ENCODE measurements around the gene CKAP2.
"Not testable (repeated sequence)": the region's sequence is repeated elsewhere in the genome, so short reads cannot be mapped to it uniquely, and the experiment has no call there.

DNA sequence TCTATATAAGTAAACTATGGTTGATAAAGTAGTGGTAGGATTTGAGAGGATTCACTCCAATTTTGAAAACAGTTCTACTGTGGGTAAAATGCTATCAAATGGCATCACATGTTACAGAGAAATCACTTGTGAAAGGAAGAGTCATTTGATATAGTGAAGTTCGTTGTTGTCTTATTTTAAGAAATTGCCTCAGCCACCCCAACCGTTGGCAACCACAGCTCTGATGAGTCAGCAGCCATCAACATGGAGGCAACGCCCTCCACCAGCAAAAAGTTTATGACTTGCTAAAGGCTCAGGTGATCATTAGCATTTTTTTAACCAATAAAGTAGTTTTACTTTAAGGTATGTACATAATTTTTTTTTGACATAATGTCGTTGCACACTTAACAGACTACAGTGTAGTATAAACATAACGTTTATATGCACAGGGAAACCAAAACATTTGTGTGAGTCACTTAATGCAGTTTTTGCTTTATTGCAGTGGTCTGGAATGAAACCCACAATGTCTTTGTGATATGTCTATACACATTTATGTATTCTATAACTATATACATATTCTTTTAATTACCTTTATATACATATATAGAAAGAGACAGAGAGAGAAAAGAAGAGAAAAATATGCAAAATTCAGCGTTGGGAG is 58.8 kb downstream of the CKAP2 start:
- not testable (repeated sequence) for TF ChIP-seq EP300, POLR2A (IDR thresholded peaks at IDR 0.05)
- TF ChIP-seq, protein P1, sequence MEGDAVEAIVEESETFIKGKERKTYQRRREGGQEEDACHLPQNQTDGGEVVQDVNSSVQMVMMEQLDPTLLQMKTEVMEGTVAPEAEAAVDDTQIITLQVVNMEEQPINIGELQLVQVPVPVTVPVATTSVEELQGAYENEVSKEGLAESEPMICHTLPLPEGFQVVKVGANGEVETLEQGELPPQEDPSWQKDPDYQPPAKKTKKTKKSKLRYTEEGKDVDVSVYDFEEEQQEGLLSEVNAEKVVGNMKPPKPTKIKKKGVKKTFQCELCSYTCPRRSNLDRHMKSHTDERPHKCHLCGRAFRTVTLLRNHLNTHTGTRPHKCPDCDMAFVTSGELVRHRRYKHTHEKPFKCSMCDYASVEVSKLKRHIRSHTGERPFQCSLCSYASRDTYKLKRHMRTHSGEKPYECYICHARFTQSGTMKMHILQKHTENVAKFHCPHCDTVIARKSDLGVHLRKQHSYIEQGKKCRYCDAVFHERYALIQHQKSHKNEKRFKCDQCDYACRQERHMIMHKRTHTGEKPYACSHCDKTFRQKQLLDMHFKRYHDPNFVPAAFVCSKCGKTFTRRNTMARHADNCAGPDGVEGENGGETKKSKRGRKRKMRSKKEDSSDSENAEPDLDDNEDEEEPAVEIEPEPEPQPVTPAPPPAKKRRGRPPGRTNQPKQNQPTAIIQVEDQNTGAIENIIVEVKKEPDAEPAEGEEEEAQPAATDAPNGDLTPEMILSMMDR (IDR thresholded peaks at IDR 0.05), result not testable (repeated sequence)

Data from ovary (tissue), 3 donors.